Measurements from ENCODE around the gene ZNF138. TPM values are rescaled to one million over a fixed set of nuclear protein-coding genes. Genes with fewer than 3 reads are reported as not detected.

Gene ZNF138
- total RNA-seq, 1 experiment from 2014 or later, result 5.9 TPM

DNA sequence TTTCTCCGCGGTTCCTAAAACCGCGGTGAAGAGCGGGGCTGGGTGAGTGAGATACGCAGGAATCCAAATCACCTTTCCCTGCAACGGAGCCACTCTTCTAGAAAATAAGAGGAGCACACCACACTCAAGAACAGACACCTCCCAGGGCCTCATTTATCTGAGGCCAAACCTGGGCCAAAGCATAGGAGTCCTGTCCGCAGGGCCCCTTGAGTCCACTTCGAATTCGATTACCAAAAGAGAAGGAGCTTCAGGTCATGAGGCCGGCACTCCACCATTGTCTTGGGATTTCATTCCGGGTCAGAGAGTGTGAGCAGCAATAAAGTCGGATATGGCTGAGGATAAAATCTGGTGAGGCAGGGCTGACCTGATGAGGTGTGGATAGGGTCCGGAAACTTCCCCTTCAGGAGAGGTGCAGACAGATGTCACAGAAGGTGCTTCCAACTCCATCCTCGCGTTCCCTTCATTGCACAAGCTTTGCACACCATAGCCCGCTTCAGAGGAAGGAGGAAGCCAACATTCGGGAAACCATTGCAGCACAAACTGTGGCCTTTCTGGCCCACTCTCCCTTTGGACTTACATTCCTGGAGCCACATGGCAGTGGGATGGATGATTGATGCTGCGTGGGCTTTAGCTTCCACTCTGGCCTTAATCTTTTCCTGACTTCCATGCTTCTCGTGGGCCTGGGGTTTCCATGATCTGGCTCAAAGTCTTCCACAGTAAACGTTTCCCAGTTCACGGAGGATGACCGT is 81.6 kb downstream of the ZNF138 start:
- no peak for DNase-seq (ENCODE audit: low spot score)

- no peak for DNase-seq (ENCODE audit: low spot score)
These were observed 82.8 kb downstream of the ZNF138 start for GRCh38 chr7:64876792-64877713.

DNA sequence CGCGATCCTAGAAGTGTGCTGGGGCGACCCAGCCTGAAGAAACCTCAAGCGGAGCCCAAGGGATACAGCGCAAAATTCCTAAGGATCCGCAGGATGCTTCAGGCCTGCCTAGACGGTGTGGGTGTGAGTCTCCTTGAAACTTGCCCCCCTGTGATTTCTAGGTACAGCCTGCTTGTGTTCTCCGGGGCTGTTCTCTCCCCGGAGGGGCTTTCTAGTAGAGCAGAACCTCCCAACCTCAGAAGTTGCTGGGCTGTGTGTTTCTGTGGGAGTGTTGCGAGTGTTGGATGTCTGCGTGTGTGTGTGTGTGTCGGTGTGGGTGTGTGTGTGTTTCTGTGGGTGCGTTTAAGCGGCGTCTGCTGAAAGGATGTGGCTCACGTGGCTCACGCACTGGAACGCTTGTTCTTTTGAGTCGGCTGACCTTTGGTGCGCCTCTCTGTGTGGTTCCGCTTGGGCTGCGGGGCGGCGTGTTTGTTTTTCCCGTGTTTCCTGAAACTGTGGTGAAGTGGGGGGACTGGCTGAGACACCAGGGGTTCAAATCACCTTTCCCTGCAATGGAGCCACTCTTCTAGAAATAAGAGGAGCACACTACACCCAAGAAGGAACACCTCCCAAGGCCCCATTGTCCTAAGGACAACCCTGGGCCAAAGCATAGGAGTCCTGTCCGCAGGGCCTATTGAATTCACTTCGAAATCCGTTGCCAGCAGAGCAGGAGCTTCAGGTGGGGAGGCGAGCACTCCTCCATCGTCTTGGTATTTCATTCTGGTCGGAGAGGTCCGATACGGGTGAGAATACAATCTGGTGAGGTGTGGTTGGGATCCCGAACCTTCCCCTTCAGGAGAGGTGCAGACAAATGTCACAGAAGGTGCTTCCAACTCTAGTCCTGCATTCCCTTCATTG is 83.7 kb downstream of the ZNF138 start:
- no peak for DNase-seq (ENCODE audit: low spot score)

GRCh38 chr7:64878684-64879083 is 84.5 kb downstream of the ZNF138 start:
- DNase-seq (ENCODE audit: low spot score), result peak; percentile 43

- no peak for DNase-seq (ENCODE audit: low spot score)
These were observed 85.0 kb downstream of the ZNF138 start for GRCh38 chr7:64879086-64879730.

DNA sequence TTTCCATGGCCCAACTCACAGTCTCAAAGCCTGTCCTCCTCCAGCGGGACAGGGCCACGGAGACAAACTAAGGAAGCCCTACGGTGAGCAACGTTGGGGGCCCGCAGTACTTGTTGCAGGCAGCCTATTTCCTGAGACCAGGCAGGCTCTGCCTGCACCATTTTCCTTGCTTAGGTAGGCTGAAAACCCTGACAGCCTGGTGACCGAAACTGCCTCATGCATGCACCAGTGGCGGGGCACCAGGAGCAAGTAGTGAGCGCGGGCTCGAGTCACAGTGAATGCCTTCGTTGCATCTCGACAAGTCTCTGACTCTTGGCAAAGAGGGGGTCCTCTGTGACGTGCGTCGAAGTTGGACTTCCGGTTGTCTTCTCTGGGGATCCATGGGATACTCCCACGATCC is 85.6 kb downstream of the ZNF138 start:
- DNase-seq (ENCODE audit: low spot score), result no peak

DNA sequence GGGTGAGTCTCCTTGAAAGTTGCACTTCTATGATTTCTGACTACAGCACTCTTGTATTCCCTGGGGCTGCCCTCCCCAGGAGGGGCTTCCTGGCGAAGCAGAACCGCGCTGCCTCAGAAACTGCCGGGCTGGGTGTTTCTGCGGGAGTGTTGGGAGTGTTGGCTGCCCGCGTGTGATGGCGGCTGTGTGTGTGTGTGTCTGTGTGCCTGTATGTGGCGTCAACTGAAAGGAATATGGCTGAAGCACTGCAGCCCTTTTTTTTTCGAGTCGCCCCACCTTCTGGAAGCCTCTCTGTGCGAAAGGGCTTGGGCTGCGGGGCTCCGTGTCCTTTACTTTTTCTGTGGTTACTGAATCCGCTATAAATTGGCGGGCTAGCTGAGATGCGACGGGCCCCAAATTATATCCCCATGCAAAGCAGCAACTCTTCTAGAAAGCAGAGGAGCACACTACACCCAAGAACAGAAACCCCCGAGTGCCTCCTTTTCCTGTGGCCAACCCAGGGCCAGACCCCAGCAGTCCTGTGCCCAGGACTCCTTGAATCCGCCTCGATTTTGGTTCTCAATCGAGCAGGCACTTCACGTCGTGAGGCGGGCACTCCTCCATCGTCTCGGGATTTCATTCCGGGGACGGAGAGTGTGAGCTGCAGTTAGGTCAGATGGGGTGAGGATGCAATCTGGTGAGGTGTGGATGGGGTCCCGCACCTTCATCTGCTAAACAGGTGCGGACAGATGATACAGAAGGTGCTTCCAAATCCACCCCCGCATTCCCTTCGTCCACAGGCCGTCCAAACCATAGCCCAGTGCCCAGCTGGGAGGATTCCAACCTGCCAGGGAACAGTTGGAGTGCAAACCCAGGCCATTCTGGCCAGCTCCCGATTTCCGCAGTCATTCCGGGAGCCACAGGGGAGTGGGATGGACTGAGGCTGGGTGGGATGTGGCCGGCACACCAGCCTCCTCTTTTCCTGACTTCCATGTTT is 86.4 kb downstream of the ZNF138 start:
- no peak for DNase-seq (ENCODE audit: low spot score)

DNA sequence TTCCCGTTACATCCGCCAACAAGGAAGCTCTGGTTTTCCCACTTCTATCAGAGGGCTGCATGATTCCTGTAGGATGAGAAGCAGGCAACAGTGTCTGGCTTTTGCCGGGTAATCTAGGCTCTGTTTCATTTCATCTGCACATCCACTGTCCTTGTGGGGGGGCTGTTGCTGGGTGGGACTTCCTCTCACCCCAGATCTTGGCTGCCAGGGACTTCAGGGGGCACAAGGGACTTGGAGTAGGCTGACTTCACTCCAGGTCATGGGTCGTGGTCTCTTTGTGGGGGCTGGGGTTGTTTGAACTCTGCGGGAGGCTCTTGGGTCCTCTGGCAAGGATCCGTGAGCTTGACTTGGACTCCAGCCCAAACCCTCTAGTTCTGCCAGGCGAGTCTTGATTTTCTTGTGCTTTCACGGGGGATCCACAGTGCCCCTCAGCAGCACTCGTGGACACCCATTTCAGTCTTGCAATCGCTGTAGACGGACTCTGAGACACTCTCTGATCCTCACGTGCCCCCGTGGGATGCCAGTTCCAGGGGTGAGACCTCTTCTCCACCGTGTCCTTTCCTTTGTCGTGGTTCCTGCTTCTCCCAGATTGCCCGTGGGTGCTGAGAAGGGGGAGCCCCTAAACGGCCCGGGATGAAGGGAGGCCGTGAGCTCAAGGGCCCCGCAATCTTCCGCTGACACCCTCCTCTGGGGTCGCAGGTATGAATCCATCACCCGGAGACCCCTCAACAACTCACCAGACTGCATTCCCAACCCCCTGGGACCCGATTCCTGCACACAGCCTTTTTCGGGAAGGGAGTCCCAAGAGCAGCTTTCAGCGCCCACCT is 87.4 kb downstream of the ZNF138 start:
- DNase-seq (ENCODE audit: low spot score), result no peak

DNA sequence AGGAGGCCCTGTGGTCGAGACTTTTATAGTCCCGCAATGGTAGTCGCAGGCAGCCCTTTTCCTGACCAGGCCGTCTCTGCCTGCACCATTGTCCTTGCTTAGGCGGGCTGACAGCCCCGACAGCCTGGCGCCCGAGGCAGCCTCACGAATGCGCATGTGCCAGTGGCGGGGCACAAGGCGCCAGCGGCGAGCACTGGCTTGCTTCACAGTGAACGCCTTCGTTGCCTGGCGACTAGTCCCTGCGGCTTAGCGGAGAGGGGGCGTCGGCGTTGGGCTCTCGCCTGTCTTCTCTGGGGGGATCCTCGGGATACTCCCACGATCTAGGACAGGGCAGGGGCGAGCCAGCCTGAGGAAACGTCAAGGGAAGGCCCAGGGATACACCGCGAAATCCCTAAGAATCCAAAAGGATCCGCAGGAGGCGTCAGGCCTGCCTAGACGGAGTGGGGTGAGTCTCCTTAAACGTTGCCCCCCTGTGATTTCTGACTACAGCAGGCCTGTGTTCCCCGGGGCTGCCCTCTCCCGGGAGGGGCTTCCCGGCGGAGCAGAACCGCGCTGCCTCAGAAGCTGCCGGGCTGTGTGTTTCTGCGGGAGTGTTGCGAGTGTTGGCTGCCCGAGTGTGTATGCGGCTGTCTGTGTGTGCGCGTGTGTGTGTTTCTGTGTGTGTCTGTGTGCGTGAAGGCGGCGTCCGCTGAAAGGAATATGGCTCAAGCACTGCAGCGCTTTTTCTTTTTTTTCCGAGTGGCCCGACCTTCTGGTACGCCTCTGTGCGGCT is 88.3 kb downstream of the ZNF138 start:
- DNase-seq (ENCODE audit: low spot score), result no peak

Other genes starting within 250 kb of the ZNF138 start
- 15.2 and 18.0 TPM in 2 replicates for gene ZNF680, start 231.4 kb upstream of the ZNF138 start, total RNA-seq (2014; rRNA removed; shearing (Covaris generic))
- gene ZNF107, start 128.3 kb upstream of the ZNF138 start, total RNA-seq (2014; rRNA removed; shearing (Covaris generic)), result 2.5 and 5.4 TPM in 2 replicates
- gene ZNF273, start 108.8 kb downstream of the ZNF138 start, total RNA-seq (2014; rRNA removed; shearing (Covaris generic)), result 13.4 and 14.6 TPM in 2 replicates
- gene ZNF117, start 196.6 kb downstream of the ZNF138 start, total RNA-seq (2014; rRNA removed; shearing (Covaris generic)), result 0.70 and 1.8 TPM in 2 replicates
- 5.6 and 5.9 TPM in 2 replicates for gene ERV3-1, start 212.3 kb downstream of the ZNF138 start, total RNA-seq (2014; rRNA removed; shearing (Covaris generic))

Measured in H4 (cell line).